HG02798 (cell line): ENCODE measurements around the gene UGGT1.

ENCODE experiments used
- ATAC-seq: cut with Tn5 transposase; IDR thresholded peaks from one replicate; pipeline ENCODE4 v1.9.1; 2021; ENCODE audit warnings: mild to moderate bottlenecking; ENCODE audit not compliant: unreplicated experiment, poor library complexity

Gene UGGT1

DNA sequence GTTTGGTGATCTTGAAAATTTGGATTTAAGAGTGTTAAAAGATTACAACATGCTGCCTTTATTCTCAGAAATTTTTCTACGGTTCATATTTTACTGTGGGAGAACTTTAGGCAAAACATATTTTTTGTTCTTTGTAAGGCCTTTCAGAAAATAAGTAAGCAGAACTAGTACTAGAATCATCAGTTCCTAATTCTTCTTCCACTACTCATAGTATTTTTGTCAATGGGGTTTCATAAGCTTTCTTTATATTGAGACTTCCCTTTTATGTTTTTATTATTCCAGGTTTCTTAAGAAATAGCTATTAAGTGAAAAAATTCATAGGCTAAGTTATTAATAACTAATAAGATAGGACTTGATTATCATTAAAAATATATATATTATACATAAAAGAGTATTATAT is 12.4 kb downstream of the UGGT1 start:
- no peak for ATAC-seq

DNA sequence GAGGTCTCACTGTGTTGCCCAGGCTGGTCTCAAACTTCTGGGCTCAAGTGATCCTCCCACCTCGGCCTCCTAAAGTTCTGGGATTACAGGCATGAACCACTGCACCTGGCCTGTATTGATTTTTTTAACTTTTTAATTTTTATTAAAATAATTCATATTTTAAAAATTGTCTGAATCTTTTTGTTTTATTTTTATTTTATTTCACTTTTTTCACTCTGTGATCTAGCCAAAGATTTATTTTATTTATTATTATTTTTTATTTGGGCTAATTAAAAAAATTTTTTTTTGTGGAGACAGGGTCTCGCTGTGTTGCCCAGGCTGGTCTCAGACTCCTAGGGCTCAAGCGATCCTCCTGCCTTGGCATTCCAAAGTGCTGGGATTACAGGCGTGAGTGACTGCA is 14.1 kb downstream of the UGGT1 start:
- no peak for ATAC-seq

GRCh38 chr2:128108166-128108565 is 17.2 kb downstream of the UGGT1 start:
- ATAC-seq: no peak

DNA sequence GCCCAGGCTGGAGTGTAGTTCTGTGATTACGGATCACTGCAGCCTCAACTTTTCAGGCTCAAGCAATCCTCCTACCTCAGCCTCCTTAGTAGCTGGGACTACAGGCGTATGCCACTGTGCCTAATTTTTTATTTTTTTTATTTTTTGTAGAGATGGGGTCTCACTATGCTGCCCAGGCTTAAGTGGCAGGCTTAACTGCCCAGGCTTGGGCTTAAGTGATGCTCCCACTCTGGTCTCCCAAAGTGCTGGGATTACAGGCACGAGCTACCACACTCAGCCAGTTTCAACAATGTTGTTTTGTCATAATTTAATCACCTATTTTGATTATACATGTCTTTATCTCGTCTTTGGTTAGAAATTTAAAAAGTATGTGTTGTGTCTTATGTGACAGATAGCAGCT is 18.2 kb downstream of the UGGT1 start:
- ATAC-seq: no peak

- no peak for ATAC-seq
Observed at GRCh38 chr2:128115921-128116623, 25.1 kb downstream of the UGGT1 start.

DNA sequence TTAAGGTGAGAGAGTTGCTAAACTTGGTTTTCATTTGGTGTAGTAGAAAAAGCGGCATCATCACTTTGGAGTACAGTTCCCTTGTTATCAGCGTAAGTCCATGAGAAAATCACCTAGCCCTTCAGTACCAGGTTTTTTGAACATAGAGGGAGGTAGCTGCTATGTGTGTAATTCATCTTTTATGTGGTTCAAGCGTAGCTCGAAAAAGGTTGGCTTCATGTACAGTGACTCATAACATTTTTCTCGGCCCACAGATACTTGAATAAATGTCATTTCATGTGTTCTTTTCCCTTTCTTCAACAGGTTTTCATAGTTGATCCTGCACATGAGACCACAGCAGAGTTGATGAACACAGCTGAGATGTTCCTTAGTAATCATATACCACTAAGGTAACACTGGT is 43.6 kb downstream of the UGGT1 start:
- no peak for ATAC-seq

DNA sequence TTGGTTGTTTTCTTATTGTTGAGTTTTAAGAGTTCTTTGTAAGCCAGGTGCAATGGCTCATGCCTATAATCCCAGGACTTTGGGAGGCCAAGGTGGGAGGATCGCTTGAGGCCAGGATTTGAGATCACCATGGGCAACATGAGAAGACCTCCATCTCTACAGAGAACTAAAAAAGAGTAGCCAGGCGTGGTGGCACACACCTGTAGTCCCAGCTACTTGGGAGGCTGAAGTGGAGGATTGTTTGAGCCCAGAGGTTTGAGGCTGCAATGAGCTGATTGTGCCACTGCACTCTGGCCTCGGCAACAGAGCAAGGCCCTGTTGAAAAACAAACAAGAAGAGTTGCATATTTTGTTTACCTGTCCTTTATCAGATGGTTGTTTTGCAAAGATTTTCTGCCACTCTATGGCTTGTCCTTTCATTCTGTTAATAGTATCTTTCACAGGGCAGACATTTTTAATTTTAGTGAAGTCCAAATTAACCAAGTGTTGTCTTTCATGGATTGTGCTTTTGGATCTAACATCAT is 46.2 kb downstream of the UGGT1 start:
- no peak for ATAC-seq

DNA sequence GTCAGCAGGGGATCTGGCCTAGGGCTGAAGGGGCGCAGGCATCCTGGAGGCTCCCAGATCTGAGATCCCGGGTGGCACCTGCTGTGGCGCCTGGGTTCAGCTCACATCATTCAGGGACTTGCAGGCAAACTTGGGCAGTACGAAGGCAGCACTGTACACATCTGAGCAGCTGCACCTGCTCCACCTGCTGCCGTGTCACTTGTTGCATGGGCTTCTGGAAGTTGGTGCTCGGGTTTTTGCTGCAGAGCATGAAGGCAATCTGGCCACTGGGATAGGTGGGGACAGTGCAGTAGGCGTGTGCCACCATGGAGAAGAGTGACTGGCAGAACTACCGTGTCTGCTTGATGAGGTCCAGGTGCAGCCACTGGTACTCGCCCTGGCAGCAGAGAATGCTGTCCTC is 48.6 kb downstream of the UGGT1 start:
- no peak for ATAC-seq

DNA sequence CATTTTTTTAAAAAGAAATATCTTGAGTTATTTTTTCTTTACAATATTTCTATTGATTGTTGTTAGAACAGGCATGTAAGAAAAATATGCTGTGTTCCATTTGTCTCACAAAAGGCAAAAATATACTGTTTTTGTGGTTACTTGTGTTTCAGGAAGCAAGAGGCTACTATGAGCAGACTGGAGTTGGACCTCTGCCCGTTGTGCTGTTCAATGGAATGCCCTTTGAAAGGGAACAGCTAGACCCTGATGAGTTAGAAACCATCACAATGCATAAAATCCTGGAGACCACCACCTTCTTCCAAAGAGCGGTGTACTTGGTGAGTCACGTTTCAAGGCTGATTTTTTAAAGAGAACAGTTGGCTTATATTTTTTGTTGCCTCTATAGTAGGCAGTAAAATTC is 54.7 kb downstream of the UGGT1 start:
- ATAC-seq: no peak

- ATAC-seq: no peak
Observed at GRCh38 chr2:128153786-128154185, 62.8 kb downstream of the UGGT1 start.

- no peak for ATAC-seq
Observed at GRCh38 chr2:128154225-128154624, 63.2 kb downstream of the UGGT1 start.

- ATAC-seq: no peak
Observed at GRCh38 chr2:128155970-128156369, 65.0 kb downstream of the UGGT1 start.

GRCh38 chr2:128156812-128157211 is 65.8 kb downstream of the UGGT1 start:
- no peak for ATAC-seq

- ATAC-seq: no peak
Observed at GRCh38 chr2:128157644-128158043, 66.6 kb downstream of the UGGT1 start.

- ATAC-seq: no peak
Observed at GRCh38 chr2:128158176-128158575, 67.2 kb downstream of the UGGT1 start.

- ATAC-seq: no peak
Observed at GRCh38 chr2:128159437-128159836, 68.4 kb downstream of the UGGT1 start.

- ATAC-seq: no peak
Observed at GRCh38 chr2:128160616-128161275, 69.7 kb downstream of the UGGT1 start.

DNA sequence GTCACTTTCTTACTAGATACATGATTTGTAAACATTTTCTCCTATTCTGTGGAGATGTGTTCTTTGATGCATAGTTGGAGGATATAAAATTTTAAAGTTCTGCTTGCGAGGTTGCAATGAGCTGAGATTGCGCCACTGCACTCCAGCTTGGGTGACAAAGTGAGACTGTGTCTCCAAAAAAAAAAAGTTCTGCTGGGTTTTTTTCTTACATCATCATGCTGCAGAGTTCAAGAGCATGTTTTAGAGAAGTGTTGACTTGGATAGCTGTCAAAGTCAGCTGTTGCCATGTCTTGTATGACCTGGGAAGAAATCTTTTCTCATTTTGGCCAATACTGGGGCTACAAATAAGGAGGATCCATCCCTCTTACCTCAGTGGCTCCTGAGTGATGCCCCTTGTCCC is 71.3 kb downstream of the UGGT1 start:
- no peak for ATAC-seq

DNA sequence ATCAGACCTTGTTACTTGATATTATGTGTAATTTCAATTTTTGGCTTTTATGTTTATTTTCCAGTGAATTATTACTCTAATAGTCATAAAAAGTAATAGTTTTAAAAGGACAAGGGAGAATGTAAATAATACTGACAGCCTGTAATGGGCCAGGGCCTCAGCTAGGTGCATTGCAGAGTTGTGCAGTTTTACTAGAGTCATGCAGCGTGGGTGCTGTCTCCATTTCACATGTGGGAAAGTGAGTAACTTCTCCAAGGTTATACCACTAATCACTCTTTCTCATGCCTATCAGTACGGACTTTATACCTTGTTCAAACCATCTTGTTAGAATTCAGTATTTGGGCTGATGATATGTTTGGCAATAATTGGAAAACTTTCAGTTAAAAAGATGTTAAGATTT is 73.3 kb downstream of the UGGT1 start:
- ATAC-seq: no peak

- ATAC-seq: no peak
Observed at GRCh38 chr2:128166746-128167353, 75.8 kb downstream of the UGGT1 start.

GRCh38 chr2:128169094-128169493 is 78.1 kb downstream of the UGGT1 start:
- ATAC-seq: no peak

DNA sequence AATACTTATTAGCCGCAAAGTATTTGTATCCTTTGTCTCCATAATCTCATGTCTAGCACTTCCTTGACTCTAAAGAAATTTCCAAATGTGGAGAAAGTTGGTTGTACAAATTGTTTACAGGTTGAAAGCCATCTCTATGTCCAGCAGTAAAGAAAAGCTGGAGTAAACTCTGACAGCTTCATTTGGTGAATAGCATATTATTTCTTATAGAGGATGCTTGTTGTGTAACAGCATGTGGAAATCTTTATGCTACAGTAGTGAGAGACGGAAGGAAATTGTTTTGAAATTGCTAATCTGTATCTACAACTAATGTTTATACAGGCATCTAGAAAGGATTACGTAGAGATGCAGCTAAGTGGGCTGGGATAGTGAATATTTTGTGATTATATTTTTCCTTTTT is 78.5 kb downstream of the UGGT1 start:
- no peak for ATAC-seq
